Germinal center (tissue), 1 donor: ENCODE measurements around the gene LUM.

ENCODE experiments used
- DNase-seq: peaks from one replicate; pipeline ENCODE4 v3.0.0; 2012; ENCODE audit warnings: mixed read lengths, low spot score

Gene LUM

DNA sequence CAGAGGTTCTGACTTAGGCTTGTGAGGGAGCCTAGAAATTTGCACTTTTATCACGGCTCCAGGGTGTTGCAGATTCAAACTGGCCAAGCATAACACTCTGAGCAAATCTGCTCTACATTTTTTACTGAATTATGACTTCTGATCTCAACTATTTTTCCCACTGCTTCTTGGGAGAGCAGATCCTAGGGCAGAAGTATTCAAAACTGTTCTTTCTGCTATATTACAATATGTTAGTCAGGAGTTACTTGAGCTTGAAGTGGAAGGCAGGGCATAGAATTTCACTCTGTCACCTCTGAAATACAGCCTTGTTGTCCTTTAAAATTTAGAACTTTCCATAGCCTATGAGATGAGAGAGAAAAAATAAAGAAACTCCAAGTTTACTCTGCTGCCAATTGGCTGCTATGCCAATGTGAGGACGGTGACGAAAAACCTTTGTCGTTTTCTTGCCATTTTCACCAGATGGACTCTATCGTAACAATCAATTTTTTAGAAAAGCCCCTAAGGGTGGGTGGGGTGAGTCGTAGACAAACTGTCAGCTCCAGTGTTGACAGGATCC, 37.1 kb downstream of the LUM start:
- DNase-seq, result no peak

DNA sequence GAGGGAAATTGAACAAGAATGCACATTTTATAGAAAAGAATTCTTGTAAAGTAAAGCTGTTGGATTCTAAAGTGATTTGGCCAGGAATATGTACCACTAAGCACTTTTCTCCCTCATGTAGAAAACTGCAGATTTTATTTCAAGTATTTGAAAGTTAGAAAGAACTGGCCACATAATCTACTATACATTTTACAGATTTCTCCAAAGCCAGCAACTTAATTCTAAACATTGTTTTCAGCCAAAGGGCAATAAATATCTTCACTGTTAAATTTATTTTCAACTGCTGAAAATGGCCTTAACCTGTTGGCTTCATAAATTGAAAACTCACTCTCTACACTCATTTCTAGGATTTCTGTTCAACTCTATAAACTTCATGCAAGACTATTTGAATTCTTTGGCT, 37.9 kb downstream of the LUM start:
- DNase-seq, result no peak

DNA sequence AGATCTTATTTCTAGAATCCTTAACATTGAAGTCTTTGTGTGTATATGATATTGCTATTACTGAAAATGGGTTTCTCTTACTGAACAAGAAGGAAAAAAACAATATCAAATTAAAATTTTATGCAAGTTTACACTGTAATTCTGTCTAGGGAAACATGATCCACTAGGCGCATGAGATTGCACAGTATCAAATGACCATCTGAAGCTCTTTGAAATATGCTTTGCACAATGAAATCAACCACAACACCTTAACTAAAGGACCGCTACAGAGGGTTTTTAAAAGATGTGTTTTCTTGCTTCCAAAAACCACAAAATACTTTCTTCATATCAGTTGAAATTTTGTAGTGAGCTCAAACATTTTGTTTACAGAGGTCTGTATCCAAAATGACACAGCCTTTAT, 38.4 kb downstream of the LUM start:
- DNase-seq, result no peak

DNA sequence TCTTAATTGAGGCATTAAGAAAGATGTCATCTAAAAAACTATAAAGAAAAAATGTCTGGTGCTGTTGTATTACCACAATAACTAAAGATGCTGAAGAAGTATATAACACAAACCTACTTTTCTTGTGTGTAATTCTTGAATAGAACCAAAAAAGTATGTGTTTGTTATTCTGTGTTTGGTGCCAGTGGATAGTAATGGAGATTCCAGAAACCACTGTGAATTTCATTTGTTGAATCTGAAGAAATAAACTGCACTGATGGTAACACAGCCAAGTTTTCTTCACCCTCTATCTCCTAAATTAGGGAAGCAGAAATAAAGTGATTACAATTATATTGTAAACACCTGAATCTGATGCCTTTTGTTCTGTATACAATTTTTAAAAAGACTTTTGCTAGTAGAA, 40.4 kb downstream of the LUM start:
- no peak for DNase-seq

DNA sequence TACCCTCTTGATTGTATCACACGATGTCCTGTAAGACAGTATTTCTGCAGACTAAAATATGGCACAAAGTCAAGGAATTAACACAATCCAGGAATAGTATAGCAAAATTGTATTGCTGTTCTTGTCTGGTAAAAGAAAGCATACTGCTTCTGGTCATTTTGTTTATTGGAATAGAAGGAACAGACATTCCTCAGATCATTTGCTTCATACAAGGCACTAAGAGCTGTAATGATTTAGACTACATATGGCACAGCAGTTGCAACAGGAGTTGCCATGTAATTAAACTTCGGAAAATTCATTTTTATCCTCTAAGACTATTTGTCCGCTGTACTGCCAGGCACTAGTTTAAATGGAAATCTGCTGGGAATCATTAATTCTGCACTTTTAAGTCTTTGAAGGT, 45.9 kb downstream of the LUM start:
- no peak for DNase-seq

DNA sequence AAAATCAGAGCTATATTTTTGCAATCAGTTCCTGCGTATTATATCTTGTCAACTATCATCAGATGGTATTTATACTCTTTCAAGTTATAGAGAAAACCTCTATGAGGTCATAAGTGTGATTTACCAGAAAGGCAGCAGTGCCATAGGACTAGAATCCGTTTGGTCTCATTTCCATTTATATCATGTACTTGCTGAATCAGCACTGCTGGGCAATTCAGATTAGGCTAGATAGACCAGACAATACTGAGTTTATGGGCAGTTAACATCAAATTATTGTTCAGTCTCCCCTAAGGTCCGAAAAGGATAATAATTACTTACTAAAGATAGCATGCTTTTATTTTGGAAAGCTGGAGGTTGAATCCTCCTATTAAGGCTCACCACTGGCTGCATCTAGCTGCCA, 46.7 kb downstream of the LUM start:
- no peak for DNase-seq

DNA sequence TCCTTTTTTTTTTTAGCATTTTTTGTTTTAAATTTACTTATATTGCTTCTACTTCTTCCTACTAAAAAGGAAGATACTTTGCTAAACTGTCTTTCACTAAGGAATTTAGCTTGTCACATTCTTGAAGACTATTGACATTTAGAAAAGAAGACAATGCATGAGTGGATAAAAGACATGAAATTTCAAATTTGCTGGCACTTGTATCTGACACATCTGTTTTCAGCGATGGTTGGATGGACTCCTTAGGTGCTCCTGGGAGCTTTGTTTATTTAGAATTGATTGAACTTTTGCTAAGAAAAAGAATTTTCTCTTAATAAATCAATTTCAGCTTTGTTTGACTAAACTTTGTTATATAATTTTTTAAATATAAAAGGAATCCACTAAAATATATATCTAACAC, 50.2 kb downstream of the LUM start:
- DNase-seq, result no peak

DNA sequence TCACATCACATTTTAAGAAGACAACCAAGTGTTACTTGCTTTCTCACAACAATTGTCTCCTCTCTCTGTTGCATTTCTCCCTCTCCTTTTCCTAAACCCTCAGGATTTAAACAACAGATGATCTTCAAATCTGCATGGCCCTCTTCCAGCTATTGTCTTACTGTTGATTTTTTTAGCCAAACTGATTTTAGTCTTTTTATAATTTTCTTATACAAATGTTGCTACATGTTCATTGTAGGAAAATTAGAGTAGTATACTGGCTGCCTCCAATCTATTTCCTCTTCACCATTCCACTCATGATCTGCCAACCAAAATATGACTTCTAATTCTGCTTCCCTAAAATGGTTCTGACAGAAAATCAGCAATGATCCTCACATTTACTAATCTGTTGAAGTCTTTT, 52.1 kb downstream of the LUM start:
- DNase-seq, result no peak

DNA sequence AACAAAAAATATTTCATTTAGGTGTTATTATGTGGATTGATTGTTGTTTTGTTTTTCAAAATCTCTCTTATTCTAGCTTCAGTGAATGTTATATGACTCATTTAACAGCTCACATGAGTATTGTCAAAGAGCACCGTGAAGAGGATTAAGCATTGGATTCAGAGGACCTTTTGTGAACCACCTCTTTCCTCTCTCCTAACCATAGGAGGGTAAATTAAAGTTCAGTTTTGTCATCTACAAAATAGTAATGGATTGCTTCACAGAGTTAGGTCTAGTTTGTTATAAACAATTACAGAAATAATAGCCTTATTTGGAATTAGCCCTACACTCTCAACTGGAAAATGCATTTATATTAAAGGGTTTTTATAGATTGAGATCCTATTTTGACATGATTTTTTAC, 52.5 kb downstream of the LUM start:
- DNase-seq, result no peak

DNA sequence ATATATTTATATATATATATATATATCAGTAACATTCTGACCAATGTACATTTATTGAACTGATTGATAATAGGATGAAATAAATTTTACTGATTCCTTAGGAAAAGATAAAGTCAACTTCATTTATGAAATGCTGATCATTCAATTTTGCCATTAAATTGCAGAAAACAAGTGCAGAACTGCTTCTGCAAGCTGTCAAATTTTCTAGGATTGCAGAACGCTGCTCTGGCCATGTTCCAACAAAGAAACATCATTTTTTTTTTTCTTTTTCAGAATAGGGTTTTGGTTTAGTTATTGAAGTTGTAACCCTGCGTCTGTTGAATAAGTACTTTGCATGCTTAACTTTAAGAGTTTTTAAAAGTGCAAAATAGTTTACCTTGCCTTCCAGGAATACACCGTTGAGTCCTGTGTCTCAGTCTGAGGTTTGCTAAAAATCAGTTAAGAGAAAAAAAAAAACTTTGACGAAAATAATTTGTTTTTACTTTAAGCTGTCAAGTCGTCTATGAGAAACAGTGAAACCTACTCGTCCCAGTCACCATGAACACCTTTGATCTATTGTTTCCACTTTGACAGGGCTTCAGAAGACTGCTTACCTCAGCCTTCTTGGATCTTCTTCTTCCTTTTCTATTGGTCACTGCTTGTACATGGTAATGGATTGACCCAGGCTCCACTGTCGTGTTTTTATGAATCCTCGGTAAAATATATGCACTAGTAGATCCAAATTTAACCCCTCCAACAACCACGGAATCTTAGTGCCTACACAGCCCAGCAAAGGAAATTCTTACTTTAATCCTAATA, 53.7 kb downstream of the LUM start, which contains the start of gene KERA:
Gene KERA, minus strand, starts transcription at position 657 of the 798 bp plus-strand sequence. CDS start 1,743 bp downstream, outside the sequence.
- no peak for DNase-seq

DNA sequence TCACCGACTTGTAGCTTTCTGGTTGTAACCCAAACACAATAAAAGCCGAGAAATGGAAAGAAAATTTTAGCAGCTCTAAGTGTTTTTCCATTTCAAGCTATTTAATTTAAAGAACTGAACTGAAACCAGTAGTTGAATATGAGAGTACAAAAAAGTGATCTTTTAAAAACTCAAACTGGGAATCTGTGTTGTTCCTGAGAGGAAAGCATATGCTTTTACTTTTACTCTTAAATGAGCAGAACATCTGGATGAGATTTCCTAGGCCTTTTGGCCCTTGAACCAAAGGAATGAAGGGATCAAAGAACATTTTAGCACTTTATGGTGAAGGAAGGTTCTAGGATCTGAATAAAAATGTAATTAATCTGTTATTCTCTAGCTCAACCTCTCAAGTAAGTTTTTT, 54.8 kb downstream of the LUM start:
- DNase-seq, result no peak

DNA sequence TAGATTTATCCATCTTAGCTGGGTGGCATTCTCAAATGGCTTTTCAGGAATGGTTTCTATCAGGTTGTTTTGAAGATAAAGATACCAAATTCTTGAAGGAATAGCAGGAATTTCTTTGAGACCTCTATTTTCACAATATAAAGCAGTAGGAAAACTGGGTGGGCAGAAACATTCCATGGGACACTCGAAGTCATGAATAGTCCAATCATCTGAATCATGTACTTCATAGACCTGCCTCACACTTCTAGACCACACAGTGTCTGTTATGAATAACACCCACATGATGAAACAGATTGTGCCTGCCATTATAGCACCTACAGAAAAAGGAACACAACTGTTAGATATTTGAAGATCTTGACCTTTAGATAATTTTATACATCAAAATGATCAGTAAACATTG, 55.3 kb downstream of the LUM start:
- DNase-seq, result no peak

DNA sequence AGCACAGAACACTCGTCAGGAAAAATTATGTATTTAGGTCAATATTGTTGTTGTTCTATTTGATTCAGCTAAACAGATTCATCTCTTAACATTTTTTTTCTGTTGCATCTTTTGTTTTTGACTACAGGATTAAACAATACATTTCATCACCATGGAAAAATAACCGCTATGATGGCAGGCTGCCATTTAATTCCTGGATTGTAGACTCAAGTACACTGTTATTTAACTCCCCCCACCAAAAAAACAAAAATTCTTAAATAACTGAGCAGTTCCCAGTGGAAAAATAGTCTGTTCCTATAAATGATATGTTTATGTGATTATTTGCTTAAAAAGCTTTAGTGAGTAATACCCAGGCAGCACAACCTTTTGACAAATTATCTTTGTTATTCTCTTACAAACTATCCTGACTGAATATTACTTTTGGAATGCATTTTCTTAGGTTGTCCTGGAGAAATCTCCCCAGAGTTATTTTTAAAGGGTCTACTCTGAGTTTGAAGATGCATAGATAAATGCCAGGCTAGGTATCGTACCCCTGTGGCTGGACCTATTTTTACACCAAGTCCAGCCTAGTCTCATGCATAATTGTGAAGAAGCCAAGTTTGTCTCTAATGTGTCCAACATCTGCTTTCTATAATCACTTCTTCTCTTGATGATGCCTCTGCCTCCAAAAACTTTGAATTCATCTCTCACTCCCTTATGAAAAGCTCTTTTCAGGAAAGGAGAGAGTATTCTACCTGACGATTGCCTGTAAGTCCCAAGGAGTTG, 57.2 kb downstream of the LUM start:
- no peak for DNase-seq
